Activated CD4-positive, alpha-beta T cell treated with anti-CD3 and anti-CD28 coated beads for 36 hours (primary cell): ENCODE results near the gene CREB5. TPM values are rescaled to one million over a fixed set of nuclear protein-coding genes. Genes with fewer than 3 reads are reported as not detected.

Source experiments
- ATAC-seq: fragments of 200-7000 bp; cut with Tn5 transposase; one replicate; pipeline ENCODE4 v1.10.0; 2021; ENCODE audit warnings: mild to moderate bottlenecking, moderate library complexity
- CTCF ChIA-PET: fragments of 350-600 bp; sonication (Branson Sonifier 250); formaldehyde crosslinking; loops from one replicate; lab custom pipeline; 2021; ENCODE audit warnings: antibody characterized with exemption; lab: Charles Lee
- POLR2A ChIA-PET: fragments of 350-600 bp; sonication (Branson Sonifier 250); formaldehyde crosslinking; loops from one replicate; lab custom pipeline; 2021; ENCODE audit warnings: antibody characterized with exemption, inconsistent platforms; lab: Charles Lee
- DNase-seq: peaks from one replicate; pipeline ENCODE4 v3.0.0-alpha.2; 2020
- H3K27ac Mint-ChIP-seq: one replicate; pipeline ENCODE4 v1.8.0; 2021; ENCODE audit warnings: mixed read lengths
- H3K27me3 Mint-ChIP-seq: one replicate; pipeline ENCODE4 v1.8.0; 2021; ENCODE audit warnings: mixed read lengths
- H3K36me3 Mint-ChIP-seq: one replicate; pipeline ENCODE4 v1.8.0; 2021; ENCODE audit warnings: low read depth, mixed read lengths
- H3K4me1 Mint-ChIP-seq: one replicate; pipeline ENCODE4 v1.8.0; 2021; ENCODE audit warnings: mixed read lengths
- H3K4me3 Mint-ChIP-seq: one replicate; pipeline ENCODE4 v1.8.0; 2021; ENCODE audit warnings: mild to moderate bottlenecking, moderate library complexity, mixed read lengths
- H3K9me3 Mint-ChIP-seq: one replicate; pipeline ENCODE4 v1.8.0; 2021; ENCODE audit warnings: low read depth, mixed read lengths
- intact Hi-C, 2 experiments: fragments of 100-400 bp; cut with DNase I in 1 of 2; cut with micrococcal nuclease in 1 of 2; formaldehyde crosslinking; loops; one replicate each; pipeline versions ENCODE4 v1.14.2 to v1.15.1; 2022 to 2024; cut with DNase I, micrococcal nuclease
- total RNA-seq, 2 experiments: library from RNA; stranded (reverse); gene quantifications; one replicate each; pipeline ENCODE4 v1.2.3, GENCODE V29; 2021

Gene CREB5
- total RNA-seq, 2 experiments from 2014 or later = 0.50 to 0.61 TPM

- ATAC-seq (no peak), DNase-seq (peak; percentile 19)
- Mint-ChIP-seq H3K27me3 (peaks cover 54% of the 10 kb centered on the region), H3K4me1 (peaks cover 36% of the 10 kb centered on the region), H3K9me3 (no peaks in the 10 kb centered on the region), H3K27ac (no peak overlapping the region), H3K36me3 (no peaks in the 10 kb centered on the region), H3K4me3 (no peak overlapping the region)
- CTCF ChIA-PET = interaction anchor here (0.8 kb wide), 1 partner anchor 80 kb away, joined by 3 read pairs; no protein-coding TSS in a partner anchor
- POLR2A ChIA-PET = no interaction called here
- intact Hi-C loops = loop anchor here in 1 of 2 experiments (2.0 kb wide), 2 partner anchors 77 to 255 kb away; no protein-coding TSS in a partner anchor
Observed at GRCh38 chr7:28407651-28408050, 4.7 kb upstream of the CREB5 start.

GRCh38 chr7:28408105-28408959 is 4.0 kb upstream of the CREB5 start:
- peaks cover 39% of the 10 kb centered on the region for H3K4me1 Mint-ChIP-seq
- peaks cover 59% of the 10 kb centered on the region for H3K27me3 Mint-ChIP-seq
- no peak overlapping the region for H3K4me3 Mint-ChIP-seq
- ATAC-seq (peak; percentile 14), DNase-seq (peak; percentile 22)
- intact Hi-C loops = loop anchor here in 1 of 2 experiments (2.0 kb wide), 2 partner anchors 78 to 256 kb away; no protein-coding TSS in a partner anchor
- ChIA-PET CTCF (interaction anchor here (0.8 kb wide), 1 partner anchor 81 kb away, joined by 3 read pairs; no protein-coding TSS in a partner anchor), POLR2A (no interaction called here)
- no peaks in the 10 kb centered on the region for H3K9me3 Mint-ChIP-seq
- no peak overlapping the region for H3K27ac Mint-ChIP-seq
- no peaks in the 10 kb centered on the region for H3K36me3 Mint-ChIP-seq

GRCh38 chr7:28408960-28409715 is 3.2 kb upstream of the CREB5 start:
- H3K36me3 Mint-ChIP-seq = no peaks in the 10 kb centered on the region
- intact Hi-C loops = loop anchor here in 1 of 2 experiments (1.0 to 2.0 kb wide), 4 partner anchors 33 to 256 kb away; no protein-coding TSS in a partner anchor
- peak; percentile 91 for DNase-seq
- ChIA-PET CTCF (interaction anchor here (0.6 kb wide), 1 partner anchor 1002 kb away, joined by 3 read pairs; no protein-coding TSS in a partner anchor), POLR2A (no interaction called here)
- peak overlapping the region; percentile 75 for H3K4me3 Mint-ChIP-seq
- peaks cover 39% of the 10 kb centered on the region for H3K4me1 Mint-ChIP-seq
- peak overlapping the region; percentile 70 for H3K27ac Mint-ChIP-seq
- peak; percentile 86 for ATAC-seq
- no peaks in the 10 kb centered on the region for H3K9me3 Mint-ChIP-seq
- peaks cover 62% of the 10 kb centered on the region for H3K27me3 Mint-ChIP-seq

- ATAC-seq = no peak
- peaks cover 58% of the 10 kb centered on the region for H3K27me3 Mint-ChIP-seq
- no peaks in the 10 kb centered on the region for H3K9me3 Mint-ChIP-seq
- ChIA-PET CTCF (interaction anchor here (0.6 kb wide), 1 partner anchor 1003 kb away, joined by 3 read pairs; no protein-coding TSS in a partner anchor), POLR2A (no interaction called here)
- DNase-seq = peak; percentile 32
- H3K27ac Mint-ChIP-seq = peak overlapping the region; percentile 70
- intact Hi-C loops = loop anchor here (1.0 to 10.0 kb wide), 7 partner anchors 32 to 257 kb away; no protein-coding TSS in a partner anchor
- H3K4me3 Mint-ChIP-seq = peak overlapping the region; percentile 75
- H3K4me1 Mint-ChIP-seq = peaks cover 39% of the 10 kb centered on the region
- no peaks in the 10 kb centered on the region for H3K36me3 Mint-ChIP-seq
Observed at GRCh38 chr7:28409716-28410627, 2.3 kb upstream of the CREB5 start.

- DNase-seq (peak; percentile 32), ATAC-seq (peak; percentile 30)
- Mint-ChIP-seq H3K9me3 (no peaks in the 10 kb centered on the region), H3K36me3 (no peaks in the 10 kb centered on the region), H3K27ac (no peak overlapping the region), H3K4me1 (peaks cover 34% of the 10 kb centered on the region), H3K4me3 (peak overlapping the region; percentile 54), H3K27me3 (peaks cover 62% of the 10 kb centered on the region)
- intact Hi-C loops = loop anchor here in 1 of 2 experiments (2.0 to 10.0 kb wide), 3 partner anchors 32 to 256 kb away; no protein-coding TSS in a partner anchor
- POLR2A ChIA-PET = no interaction called here
- CTCF ChIA-PET = interaction anchor here (0.6 kb wide), 1 partner anchor 25 kb away, joined by 3 read pairs; no protein-coding TSS in a partner anchor
Observed at GRCh38 chr7:28410628-28411531, 1.4 kb upstream of the CREB5 start.

GRCh38 chr7:28413011-28413410 is 693 bp downstream of the CREB5 start:
- Mint-ChIP-seq H3K4me3 (no peak overlapping the region), H3K4me1 (peaks cover 32% of the 10 kb centered on the region), H3K27ac (no peak overlapping the region), H3K27me3 (peaks cover 58% of the 10 kb centered on the region), H3K36me3 (no peaks in the 10 kb centered on the region), H3K9me3 (no peaks in the 10 kb centered on the region)
- intact Hi-C loops = loop anchor here in 1 of 2 experiments (5.0 to 10.0 kb wide), 2 partner anchors 81 to 258 kb away; no protein-coding TSS in a partner anchor
- POLR2A ChIA-PET = no interaction called here
- ATAC-seq (no peak), DNase-seq (no peak)
- CTCF ChIA-PET = interaction anchor here (0.6 kb wide), 1 partner anchor 41 kb away, joined by 3 read pairs; no protein-coding TSS in a partner anchor

- CTCF ChIA-PET = interaction anchor here (0.7 to 1.2 kb wide), 3 partner anchors 103 to 363 kb away, joined by 3 read pairs; no protein-coding TSS in a partner anchor
- Mint-ChIP-seq H3K27me3 (peaks cover 52% of the 10 kb centered on the region), H3K27ac (no peak overlapping the region), H3K4me1 (peaks cover 24% of the 10 kb centered on the region), H3K4me3 (no peak overlapping the region), H3K9me3 (no peaks in the 10 kb centered on the region), H3K36me3 (no peaks in the 10 kb centered on the region)
- intact Hi-C loops = loop anchor here in 1 of 2 experiments (5.0 to 10.0 kb wide), 2 partner anchors 82 to 260 kb away; no protein-coding TSS in a partner anchor
- ATAC-seq = no peak
- POLR2A ChIA-PET = no interaction called here
- DNase-seq = no peak
Observed at GRCh38 chr7:28414453-28414852, 2.1 kb downstream of the CREB5 start.

- POLR2A ChIA-PET = no interaction called here
- Mint-ChIP-seq H3K4me1 (peaks cover 4% of the 10 kb centered on the region), H3K27ac (no peak overlapping the region), H3K4me3 (no peak overlapping the region), H3K27me3 (peaks cover 42% of the 10 kb centered on the region), H3K36me3 (no peaks in the 10 kb centered on the region), H3K9me3 (no peaks in the 10 kb centered on the region)
- intact Hi-C loops = loop anchor here in 1 of 2 experiments (10.0 kb wide), 1 partner anchor 263 kb away; no protein-coding TSS in a partner anchor
- CTCF ChIA-PET = interaction anchor here (0.6 kb wide), 1 partner anchor 106 kb away, joined by 3 read pairs; no protein-coding TSS in a partner anchor
- ATAC-seq (no peak), DNase-seq (no peak)
Observed at GRCh38 chr7:28417321-28417940, 5.1 kb downstream of the CREB5 start.

GRCh38 chr7:28418311-28418710 is 6.0 kb downstream of the CREB5 start:
- CTCF ChIA-PET = no interaction called here
- POLR2A ChIA-PET = no interaction called here

More at GRCh38 chr7:28418311-28418710, 6.0 kb downstream of the CREB5 start:
- H3K27ac Mint-ChIP-seq = no peak overlapping the region
- intact Hi-C loops = loop anchor here in 1 of 2 experiments (10.0 kb wide), 1 partner anchor 264 kb away; no protein-coding TSS in a partner anchor
- H3K36me3 Mint-ChIP-seq = no peaks in the 10 kb centered on the region
- no peak for DNase-seq
- H3K27me3 Mint-ChIP-seq = peaks cover 41% of the 10 kb centered on the region
- H3K4me3 Mint-ChIP-seq = no peak overlapping the region
- H3K9me3 Mint-ChIP-seq = no peaks in the 10 kb centered on the region
- no peak for ATAC-seq
- H3K4me1 Mint-ChIP-seq = no peaks in the 10 kb centered on the region
